Stimulated activated CD4-positive, alpha-beta T cell treated with anti-CD3 and anti-CD28 coated beads, Interleukin-2, amount 100 ng/mL, for 24 hours (primary cell): ENCODE measurements around the gene KLK15.

ENCODE experiments used
- DNase-seq, 2 donors: peaks; one replicate each; pipeline ENCODE4 v3.0.0-alpha.2; 2020

Gene KLK15

DNA sequence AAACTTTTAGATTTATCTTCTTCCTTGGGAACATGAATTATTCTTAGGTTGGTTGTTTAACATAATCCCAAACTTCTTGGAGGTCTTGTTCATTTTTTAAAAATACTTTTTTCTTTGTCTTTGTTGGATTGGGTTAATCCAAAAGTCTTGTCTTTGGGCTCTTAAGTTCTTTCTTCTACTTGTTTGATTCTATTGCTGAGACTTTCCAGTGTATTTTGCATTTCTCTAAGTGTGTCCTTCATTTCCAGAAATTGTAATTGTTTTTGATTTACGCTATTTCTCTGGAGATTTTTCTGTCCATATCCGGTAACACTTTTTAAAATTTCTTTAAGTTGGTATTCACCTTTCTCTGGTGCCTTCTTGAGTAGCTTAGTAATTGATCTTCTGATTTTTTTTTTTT lies 9.8 kb upstream of the KLK15 start:
- DNase-seq: no peak

DNA sequence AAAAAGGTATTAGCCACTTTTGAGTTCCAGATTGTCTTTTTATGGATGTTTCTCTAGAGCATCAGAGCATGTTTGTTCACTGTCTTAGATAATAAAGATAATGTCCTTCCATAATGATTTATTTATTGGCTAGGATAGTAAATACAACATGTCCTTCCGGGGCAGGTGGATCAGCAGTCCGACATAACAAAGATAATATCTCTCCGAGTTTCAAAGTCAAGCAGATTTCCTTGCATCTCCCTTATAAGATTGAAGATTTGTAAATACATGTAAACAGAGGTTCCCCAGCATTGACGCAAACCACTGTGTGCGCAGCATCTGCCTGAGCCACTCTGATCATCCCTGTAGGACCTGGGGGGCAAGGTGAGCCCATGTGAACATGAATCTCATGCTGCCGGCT lies 8.8 kb upstream of the KLK15 start:
- no peak for DNase-seq

DNA sequence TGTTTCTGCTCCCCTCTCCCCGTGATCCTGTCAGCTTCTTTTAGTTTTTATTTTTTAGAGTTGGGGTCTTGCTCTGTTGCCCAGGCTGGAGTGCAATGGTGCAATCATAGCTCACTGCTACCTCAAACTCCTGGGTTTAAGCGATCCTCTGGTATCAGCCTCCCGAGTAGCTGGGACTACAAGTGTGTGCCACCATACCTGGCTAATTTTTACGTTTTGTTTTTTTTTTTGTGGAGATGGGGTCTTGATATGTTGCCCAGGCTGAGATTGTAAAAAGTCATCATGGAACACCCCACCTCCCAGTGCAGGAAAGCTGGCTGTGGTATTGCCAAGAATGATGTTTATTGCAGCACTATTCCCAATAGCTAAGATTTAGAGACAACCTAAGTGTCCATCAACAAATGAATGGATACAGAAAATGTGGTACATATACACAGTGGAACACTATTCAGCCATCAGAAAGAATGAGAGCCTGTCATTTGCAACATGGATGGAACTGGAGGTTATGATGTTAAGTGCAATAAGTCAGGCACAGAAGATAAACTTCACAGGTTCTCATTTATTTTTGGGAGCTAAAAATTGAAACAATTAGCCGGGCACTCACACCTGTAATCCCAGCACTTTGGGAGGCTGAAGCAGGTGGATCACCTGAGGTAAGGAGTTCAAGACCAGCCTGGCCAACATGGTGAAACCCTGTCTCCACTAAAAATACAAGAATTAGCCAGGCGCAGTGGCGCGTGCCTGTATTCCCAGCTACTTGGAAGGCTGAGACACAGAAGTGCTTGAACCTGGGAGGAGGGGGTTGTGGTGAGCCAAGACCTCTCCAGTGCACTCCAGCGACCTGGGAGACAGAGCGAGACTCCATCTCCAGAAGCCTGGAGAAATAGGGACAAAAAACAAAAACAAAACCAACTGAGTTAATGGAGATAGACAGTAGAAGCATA lies 6.6 kb upstream of the KLK15 start:
- no peak for DNase-seq

DNA sequence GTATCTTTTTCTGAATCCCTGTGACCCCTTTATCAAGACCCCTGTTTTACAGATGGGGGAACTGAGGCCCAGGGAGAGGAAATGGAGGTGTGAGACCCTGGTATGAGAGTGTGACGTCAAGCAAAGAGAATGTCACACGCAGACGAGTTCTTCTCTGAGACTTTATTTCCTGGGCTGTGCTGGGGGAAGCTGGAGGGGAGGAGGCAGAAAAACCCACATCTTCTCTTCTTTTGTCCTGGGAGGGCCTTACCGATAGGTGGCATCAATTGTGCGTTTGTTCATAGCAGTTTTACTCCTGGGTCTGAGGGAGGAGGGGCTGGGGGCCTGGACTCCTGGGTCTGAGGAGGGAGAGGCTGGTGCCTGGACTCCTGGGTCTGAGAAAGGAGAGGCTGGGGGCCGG lies 4.9 kb upstream of the KLK15 start:
- no peak for DNase-seq

DNA sequence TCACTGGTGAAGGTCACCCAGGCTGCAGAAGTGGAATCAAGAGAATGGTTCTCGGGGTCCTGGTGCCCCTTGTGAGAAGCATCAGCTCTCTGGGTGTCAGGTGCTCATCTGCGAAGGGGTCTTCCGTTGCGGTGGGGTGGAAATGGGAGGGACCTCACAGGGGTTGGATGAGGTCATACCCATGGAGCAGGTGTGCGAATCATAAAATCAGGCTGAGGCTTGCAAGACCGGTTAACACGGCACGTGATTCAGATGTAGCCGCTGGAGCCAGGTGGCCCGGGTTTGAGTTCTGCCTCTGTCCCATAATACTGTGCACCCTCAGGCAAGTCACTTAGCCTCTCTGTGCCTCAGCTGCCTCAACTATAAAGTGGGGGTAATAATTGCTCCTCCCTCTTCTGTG lies 3.9 kb upstream of the KLK15 start:
- no peak for DNase-seq

DNA sequence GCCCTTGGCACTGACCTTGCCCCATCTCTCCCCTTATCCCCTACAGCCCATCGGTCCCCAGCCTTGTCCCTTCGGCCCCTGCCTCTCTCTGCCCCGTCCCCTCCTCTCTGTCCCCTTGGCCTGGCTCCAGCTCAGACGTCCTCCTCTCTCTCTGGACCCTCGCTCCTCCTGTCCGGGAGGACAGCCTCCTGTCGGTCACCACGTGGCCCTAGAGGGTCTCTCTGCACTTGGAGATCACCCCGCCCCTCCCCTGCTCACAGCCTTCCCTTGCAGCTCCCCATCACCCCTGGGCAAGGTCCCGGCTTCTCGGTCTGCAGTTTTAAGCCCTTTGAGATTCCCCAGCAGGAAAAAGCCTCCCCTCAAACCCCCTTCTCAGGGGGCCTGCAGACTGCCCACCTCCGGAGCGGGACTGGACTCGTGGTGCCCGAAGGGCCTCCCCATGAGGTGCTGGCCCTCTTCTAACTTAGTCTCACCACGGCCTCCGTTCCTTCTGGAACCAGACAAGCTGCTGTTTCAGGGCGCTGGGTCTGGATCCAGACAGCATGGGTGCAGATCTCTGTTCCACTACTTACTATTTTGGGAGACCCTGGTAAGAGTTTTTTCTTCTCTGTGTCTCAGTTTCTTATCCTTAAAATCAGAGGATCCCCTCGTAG lies 3.3 kb upstream of the KLK15 start:
- DNase-seq: no peak

DNA sequence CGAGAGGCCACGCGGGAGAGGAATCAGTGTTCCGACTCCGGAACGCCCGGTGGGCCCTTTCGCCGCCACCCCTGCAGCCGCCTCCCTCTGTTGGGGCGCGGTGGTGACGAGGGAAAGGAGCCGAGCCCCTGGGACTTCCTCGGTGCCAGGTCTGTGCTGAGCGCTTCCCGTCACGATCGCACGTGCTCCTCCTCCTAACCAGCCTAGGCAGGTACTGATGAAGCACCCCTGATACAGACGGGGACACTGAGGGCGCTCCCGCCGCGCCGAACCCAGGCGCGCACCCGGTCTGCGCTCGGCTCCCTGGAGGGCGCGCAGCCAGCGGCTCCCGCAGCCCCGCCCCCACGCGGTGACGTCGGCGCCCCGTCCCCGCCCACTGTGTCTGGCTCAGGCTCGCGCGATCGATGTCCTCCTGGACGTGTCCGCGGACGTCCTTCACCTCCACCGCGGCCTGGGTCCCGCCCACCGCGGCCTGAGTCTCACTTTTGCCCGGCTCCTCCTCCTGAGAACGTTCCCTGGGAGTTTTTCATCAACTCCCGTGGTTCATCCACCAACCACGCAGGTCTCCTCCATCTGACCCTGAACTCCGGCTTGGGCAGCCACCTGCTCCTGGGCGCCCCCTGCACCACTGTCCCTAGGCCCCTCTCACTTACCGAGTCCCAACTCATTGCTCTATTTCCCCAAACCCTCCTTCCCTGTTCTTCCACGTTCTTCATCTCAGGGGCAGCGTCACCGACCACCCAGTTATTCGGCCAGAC lies 2.6 kb upstream of the KLK15 start:
- DNase-seq: peak; percentile 77 to 87

DNA sequence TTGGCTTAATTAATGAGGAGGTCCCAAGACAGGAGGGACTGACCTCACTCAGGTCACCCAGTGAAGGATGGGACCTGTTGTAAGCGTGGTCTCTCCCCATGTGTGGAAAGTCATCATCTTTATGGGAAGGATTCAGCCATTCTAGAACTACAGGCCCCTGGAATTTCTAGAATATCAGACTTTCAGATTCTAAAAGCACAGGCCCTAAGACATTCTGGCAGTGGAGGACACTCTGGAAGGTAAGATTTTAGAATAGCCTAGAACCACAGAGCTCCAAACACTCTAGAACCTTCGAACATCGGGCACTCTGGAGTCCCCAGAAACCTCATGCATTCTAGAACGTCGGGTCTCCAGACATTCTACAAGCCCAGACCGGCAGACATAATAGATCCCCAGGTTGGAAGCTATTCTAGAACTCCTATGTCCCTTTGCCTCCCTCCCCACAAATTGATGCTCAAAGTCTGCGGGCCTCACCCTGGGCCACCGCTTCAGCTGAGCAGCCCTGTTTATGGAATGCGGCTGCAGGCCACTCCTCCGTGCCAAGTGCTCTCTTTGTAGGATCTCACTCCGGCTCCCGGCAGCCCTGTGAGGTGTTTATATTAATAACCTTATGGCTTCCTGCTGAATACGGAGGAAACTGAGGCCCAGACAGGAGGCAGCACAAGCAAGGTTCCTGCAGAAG lies 1.9 kb upstream of the KLK15 start:
- no peak for DNase-seq

DNA sequence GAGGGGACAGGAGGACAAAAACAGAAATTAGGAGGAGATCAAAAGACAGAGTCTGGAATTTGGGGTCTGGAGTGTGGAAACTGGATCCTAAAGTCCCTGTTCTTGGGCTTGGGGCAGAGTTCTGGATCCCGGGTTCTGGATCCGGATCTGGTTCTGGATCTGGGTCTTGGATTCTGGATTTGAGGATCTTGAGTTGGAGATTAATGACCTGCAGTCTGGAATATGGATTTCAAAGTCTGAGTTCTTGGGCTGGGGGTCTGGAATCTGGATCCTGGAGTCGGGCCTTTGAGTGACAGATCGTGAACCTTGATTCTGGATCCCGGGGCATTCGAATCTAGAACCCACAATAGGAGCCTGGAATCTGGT lies 411 bp upstream of the KLK15 start:
- DNase-seq: no peak

DNA sequence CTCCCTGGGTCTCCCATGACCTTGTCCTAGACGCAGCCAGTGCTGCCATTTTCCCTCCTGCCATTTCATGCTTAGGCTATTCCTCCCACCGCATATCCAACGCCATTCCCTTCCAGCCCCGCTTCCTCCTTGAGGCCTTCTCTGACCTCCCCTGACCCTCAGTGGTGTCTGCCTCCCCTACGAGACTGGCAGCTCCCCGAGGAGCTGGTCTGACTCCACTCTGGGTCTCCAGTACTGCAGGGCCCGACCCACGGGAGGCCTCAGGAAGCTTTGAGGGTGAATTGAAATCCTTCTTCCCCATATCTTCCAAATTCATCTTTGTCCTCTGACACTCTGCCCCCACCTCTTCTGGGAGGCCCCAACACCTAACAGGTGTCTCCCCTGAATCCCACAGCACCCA lies 708 bp downstream of the KLK15 start:
- DNase-seq: no peak

DNA sequence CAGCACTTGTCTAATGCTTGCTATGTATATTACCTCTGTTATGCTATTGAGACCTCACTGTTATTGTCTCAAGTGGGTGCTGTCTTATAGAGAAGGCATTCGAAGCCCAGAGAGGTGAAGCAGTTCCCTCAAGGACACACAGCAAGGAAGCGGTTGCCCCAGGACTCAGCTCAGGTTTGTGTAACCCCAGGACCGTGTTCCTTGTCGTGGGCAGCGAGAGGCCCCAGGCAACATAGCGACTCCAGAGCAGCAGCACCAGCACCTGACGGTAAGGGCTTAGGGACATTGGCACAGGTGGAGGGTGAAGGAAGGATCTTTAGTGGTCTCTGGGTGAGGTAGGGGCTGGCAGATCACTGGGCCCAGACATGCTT lies 2.4 kb downstream of the KLK15 start:
- no peak for DNase-seq

DNA sequence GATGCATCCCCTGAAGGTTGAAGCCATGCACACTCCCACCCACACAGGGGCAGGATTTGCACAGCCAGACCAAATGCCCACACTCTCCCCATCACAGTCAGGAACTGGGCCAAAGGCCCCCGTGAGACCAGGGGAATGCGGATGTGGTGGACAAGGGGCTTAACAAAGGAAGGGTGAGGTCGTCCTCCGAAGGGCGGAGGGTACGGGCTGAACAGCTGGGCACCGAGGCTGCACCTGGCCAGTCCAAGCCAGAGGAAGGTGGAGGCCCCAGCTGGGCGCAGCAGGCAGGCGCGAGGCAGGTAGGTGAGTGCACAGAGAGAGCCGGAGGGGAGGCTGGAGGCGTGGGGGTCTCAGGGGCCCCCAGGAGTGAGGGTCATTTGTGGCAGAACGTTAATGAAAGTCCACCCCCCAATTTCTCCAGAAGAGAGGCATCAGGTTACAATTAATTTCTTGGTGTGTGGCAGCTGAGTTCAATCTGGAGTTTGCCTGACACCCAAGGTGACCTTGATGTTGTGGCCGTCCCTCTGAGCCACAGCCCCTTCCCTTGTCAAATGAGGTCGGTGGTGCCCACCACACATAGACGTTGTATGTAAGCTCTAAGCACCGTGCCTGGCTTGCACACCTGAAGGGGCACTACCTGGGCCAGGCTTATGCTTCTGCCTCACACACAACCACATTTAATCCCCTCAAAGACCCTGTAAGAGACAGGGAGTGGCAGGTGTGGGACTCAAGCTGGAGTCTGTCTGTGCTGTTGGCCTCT lies 2.9 kb downstream of the KLK15 start:
- no peak for DNase-seq

DNA sequence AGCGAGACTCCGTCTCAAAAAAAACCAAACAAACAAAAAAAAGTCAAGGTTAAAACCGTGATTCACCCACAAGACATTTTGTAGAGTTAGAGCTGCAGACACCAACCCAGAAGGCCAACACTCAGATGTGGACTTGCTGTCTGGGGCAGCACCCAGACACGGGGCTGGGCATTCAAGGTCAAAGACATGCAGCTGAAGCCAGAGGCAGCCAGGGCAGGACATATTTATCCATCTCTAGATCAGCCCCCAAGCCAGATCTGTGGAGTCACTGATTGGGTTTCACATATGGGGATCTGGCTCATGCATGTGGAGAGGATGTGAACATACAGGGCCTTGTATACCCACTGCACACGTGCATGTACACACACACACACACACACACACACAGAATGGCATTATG lies 3.6 kb downstream of the KLK15 start:
- no peak for DNase-seq

DNA sequence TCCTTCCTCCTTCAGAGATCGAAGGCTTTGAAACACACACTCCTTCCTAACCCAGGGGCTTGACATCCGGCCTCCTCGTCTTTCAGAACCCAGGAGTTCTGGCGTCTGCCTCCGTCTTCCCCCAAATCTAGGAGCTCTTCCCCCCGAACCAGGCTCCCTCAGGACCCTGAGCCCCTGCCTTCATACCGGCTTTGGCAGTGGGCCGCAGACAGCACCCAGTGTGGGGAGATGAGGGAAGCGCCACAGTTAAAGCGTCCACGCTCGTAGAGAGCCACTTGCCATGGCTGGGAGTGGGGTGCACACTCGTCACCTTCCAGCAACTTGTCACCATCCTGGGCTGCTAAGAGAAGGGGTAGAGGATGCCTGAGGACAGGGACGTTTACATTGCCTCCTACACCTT lies 5.9 kb downstream of the KLK15 start:
- DNase-seq: no peak

DNA sequence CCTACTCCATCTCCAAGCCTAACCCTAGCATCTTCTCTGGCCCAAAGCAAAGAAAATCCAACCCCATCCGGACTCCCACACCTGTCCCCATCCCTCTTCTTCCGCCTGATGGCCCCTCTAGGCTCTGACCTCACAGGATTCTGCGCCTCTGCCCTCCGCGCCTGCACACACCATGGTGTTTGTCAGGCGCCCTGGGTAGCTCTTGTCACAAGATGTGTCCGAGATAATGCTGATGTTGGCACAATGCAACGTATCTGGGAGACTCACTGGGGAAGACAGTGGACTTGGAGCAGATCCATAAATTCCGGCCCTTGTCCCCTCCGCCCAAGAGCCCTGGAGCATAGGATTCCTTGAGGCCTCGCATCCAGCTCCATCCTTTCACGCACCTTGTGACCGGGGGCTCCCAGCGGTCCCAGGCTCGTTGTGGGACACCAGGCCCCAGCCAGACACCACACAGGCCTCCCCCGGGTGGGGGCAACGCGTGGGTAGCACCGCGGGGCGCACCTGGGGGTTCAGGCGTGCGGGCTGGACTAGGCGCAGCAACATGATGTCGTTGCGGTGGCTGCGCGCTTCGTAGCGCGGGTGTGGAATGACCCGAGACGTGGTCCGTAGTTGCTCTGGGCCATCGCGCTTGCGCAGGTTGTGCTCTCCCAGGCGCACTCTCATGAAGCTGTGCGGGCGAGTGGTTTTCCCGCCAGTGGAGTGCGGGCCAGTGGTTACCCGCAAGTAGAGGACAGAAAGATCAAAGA lies 6.7 kb downstream of the KLK15 start:
- DNase-seq: no peak

DNA sequence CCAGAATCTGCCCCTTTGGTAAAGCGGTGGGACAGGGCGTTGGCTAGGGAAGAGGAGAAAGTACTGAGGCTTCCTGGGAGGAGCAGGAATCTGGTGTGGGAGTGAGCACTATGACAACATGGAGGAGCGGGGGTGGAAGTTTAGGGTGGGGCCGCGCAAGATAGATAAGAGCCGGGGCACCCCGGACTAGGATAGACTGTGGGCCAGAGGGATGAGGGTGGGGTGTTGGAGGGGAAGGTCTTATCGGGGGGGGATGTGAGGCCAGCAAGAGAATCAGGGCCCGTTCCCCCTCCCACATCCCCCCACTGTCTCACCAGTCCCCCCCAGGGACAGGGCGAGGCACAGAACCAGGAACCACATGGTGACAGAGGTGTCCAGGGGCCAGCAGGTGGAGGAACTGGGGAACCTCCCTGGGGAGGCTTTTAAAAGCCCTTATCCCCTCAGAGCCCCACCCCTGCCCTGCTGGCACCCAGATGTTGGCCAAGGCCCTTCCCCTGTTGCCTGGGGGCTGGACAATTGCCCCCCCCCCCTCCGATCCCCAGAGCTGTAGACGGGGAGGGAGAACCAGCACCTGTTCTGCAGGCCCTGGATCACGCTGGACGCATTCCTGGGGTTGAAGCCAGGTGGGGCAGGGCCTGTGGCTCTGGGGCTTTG lies 9.9 kb downstream of the KLK15 start, which contains the start of gene KLK1:
KLK1 (minus strand) TSS at position 399 of the 654 bp plus-strand sequence; CDS start at position 360, 39 bp downstream.
- no peak for DNase-seq

DNA sequence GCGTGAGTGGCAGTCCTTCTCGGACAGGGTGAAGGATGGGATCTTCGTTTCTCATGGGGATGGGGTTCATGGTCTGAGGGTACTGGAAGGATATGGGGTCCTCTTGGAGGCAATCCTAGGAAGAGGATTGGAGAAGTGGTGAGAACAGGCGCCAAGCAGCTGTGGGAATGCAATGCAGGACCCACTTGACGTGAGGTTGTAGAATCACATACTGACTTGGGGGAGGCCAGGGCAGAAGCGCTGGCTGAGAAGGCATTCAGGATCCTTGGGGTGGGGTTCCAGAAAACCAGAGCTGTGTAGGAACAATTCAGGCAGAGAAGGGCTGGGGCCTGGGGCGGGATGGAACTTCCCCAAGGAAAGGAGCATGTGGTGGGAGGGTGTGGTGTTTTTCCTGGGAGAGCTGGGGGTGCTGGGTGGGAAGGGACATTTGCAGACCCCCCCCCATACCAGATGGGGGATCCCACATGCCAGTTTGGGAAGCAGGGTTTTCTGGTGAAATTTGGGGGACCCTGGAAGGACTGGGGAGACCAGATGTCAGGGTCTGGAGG lies 10.6 kb downstream of the KLK15 start:
- no peak for DNase-seq

DNA sequence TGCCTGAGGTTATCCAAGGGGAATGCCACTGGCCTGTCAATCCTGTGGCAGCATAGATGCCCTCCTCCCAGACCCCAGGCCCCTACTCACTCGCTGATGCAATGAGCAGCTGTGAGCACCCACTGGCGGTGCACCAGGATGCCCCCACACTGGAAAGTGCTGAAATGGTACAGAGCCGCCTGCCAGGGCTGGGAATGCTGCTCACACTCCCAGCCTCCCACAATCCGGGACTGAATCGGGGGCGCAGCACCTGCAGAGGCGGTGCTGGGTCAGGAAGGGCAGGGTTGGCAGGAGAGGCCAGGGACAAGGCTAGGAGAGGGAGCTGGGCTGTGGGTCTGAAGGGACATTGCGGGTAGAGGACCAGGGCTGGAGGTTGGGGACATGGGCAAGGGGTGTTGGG lies 11.8 kb downstream of the KLK15 start:
- no peak for DNase-seq

DNA sequence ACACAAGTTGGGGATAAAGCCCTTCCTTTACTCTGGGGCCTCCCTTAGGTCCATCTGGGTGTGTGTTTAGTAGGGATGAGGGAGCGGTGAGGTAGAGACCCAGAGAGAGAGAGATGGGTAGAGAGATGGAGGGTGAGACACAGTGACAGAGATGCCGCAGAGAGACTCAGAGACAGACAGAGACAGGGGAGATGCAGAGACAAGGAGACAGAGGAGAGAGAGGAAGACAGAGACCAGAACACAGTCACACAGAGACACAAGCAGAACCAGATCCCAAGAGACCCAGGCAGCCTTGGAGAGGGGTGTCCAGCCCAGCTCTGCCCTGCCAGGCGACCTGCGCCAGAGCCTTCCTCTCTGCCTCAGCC lies 12.1 kb downstream of the KLK15 start:
- no peak for DNase-seq

DNA sequence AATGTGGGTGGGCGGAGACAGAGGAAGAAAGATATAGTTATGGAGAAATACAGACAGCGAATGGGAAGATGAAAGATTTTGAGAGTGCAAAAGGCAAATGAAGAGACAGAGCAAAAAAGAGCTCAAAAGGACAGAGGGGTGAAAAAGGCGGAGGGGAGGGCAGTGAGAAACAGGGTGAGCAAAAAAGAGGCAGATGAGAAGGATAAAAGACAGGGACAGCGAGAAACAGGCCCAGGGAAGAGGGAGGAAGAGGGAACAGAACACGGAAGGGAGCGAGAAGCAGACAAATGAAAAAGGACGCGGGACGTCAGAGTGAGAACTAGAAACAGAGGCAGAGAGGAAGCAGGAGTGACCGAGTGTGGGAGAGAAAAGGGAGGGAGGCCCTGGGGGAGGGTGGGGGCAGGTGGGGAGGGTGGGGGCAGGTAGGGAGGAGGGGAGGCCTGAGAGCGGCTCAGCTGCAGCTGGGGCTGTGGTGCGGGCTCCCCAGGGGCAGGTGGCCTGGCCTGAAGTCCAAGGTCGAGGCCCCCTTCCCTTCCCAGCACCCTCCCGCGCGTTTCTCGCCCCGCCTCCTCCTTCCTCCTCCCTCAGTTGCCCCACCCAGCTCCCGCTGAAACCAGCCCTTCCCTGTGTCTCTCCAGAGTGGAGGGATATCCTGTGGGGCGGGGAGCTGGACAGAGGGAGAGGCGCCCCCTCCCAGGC lies 12.7 kb downstream of the KLK15 start:
- no peak for DNase-seq
